ENCODE data around the gene ARFGEF2.

The ARFGEF2 gene

DNA sequence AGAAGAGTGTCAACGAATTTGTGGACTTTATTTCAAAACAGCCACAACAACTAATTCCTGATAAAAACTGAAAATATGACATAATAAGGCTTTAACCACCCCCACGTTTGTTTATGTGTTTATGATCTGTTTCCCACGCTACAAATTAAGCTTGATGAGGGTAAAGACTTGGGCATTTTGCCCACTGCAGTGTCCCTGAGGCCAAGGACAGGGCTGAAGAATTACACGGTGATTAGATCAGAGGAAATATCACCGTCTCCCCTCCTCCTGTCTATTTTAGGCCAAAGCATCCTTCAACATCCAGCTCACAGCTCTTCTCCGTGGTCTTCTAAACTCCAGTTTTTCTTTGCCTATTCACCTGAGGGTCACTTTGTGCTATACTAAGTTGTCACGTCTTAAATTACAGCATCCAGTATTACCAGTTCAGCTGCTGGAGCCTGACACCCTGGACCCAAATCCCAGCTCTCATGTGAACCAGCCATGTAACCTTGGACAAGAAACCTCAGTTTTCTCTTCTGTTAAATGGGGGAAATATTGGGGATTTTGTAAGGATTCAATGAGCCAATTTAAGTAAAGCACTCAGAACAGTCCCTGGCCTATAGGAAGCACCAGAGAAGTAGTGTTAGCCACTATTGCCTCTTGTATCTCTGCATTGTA is 15.2 kb upstream of the ARFGEF2 start:
- TF ChIP-seq, protein P1, sequence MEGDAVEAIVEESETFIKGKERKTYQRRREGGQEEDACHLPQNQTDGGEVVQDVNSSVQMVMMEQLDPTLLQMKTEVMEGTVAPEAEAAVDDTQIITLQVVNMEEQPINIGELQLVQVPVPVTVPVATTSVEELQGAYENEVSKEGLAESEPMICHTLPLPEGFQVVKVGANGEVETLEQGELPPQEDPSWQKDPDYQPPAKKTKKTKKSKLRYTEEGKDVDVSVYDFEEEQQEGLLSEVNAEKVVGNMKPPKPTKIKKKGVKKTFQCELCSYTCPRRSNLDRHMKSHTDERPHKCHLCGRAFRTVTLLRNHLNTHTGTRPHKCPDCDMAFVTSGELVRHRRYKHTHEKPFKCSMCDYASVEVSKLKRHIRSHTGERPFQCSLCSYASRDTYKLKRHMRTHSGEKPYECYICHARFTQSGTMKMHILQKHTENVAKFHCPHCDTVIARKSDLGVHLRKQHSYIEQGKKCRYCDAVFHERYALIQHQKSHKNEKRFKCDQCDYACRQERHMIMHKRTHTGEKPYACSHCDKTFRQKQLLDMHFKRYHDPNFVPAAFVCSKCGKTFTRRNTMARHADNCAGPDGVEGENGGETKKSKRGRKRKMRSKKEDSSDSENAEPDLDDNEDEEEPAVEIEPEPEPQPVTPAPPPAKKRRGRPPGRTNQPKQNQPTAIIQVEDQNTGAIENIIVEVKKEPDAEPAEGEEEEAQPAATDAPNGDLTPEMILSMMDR (IDR thresholded peaks at IDR 0.05; ENCODE audit: low read depth, low read length), result no peak
- DNase-seq (ENCODE audit: low read depth, low spot score), result no peak
- no peak overlapping the region for H3K4me3 ChIP-seq (ENCODE audit: low read depth, low read length)
- in situ Hi-C loops (cut with HindIII; ENCODE audit: low sequenced_read_pairs), result no loop called here

DNA sequence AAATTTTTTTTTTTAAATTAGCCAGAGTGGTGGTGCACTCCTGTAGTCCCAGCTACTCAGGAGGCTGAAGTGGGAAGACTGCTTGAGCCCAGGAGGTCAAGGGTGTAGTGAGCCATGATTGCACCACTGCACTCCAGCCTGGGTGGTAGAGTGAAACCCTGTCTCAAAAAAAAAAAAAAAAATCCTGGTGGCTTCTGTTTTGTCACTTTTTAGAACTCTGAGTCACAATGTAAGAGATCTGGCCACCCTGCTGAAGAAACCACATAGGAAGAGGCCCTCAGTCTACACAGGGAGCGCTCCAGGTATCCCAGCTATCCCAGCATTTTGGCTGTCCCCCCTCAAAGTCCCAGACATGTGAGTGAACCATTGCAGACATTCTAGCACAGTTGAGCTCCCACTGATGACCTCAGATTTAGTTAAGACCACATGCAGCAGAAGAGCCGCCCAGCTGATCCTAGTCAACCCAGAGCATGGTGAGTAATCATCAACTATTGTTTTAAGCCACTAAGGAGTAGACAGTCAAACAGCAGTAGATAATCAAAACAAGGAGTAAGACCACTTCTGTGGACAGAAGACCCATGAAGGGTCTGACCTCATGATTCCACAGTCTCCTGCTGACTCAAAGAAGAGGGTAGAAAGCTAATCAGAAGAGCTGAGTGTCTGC is 12.7 kb upstream of the ARFGEF2 start:
- TF ChIP-seq, protein P1 (IDR thresholded peaks at IDR 0.05; ENCODE audit: low read depth, low read length), result no peak
- DNase-seq (ENCODE audit: low read depth, low spot score), result peak; percentile 19
- H3K4me3 ChIP-seq (ENCODE audit: low read depth, low read length), result no peak overlapping the region
- in situ Hi-C loops (cut with HindIII; ENCODE audit: low sequenced_read_pairs), result no loop called here

DNA sequence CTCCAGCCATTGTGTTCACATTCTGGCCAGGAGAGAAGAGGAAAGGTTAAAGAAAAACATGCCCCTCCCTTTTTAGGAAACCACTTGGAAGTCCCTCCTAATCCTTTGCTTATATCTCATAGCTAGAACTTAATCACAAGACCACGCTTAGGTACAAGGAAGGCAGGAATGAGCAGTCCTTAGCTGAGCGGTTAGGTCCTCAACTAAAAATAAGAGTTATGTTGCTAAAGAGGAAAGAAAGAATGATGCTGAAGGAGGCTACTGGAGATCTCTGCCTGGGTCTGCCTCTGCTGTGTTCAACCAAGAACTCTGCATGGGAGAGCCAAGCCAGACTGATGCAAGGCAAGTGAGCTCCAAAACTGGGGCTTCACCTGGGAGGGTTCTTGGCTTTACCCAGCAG is 11.6 kb upstream of the ARFGEF2 start:
- no peak for DNase-seq (ENCODE audit: low read depth, low spot score)
- in situ Hi-C loops (cut with HindIII; ENCODE audit: low sequenced_read_pairs), result no loop called here
- no peak overlapping the region for H3K4me3 ChIP-seq (ENCODE audit: low read depth, low read length)
- TF ChIP-seq, protein P1 (IDR thresholded peaks at IDR 0.05; ENCODE audit: low read depth, low read length), result no peak

DNA sequence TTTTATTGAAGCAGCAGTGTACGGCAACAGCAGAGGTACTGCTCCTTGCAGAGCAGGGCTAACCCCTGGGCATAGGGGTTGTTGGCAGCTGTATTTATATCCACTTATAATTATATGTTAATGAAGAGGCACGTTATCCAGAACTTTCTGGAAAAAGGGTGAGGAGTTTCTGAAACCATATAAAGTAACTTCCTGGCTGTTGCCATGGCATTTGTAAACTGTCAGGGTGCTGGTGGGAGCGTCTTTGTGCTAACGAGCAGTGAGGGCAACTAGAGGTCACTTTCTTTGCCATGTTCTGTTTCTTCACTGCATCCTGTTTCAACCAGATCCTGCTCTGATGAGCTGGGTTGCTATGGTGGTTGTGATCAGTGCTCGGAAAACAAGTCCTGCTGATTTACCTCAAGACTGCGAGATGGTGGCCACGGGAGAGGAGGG is 11.1 kb upstream of the ARFGEF2 start:
- peak; percentile 45 for DNase-seq (ENCODE audit: low read depth, low spot score)
- in situ Hi-C loops (cut with HindIII; ENCODE audit: low sequenced_read_pairs), result no loop called here
- H3K4me3 ChIP-seq (ENCODE audit: low read depth, low read length), result no peak overlapping the region
- TF ChIP-seq, protein P1 (IDR thresholded peaks at IDR 0.05; ENCODE audit: low read depth, low read length), result no peak

DNA sequence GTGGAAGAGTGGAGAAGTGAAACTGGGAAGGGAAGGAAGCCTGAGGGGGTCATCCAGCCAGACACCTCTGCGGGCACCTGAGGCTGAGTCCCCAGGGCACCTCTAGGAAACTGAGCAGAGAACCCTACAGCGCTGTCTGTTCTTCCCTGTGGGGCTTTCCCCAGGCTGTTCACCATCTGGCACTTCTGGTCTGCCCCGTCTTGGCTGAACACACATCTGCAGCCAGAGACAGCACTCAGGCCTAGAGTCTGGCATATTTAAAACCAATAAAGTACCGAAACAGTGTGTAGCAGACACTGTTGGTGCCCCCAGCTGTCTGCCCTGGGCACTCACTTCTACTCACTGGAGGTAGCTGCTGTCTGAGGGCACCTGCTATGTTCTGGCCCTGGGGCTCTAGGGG is 9.4 kb upstream of the ARFGEF2 start:
- TF ChIP-seq, protein P1 (IDR thresholded peaks at IDR 0.05; ENCODE audit: low read depth, low read length), result no peak
- in situ Hi-C loops (cut with HindIII; ENCODE audit: low sequenced_read_pairs), result no loop called here
- DNase-seq (ENCODE audit: low read depth, low spot score), result no peak
- no peak overlapping the region for H3K4me3 ChIP-seq (ENCODE audit: low read depth, low read length)

DNA sequence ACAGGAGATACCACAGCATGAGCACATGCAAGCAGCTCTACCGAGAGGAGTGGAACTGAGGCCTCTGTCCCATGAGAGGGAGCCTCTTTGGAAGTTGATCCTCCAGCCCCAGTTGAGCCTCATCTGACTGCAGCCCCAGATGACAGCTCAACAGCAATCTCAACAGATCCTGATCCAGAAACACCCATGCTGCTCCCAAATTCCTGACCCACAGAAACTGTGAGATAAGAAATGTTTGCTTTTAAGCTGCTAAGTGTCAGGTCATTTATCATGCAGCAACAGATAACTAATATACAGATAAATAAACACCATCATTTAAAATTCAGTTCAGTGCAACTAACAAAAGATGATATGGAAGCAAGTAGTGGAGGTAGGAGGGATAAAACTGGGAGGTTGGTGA is 4.8 kb upstream of the ARFGEF2 start:
- H3K4me3 ChIP-seq (ENCODE audit: low read depth, low read length), result no peak overlapping the region
- in situ Hi-C loops (cut with HindIII; ENCODE audit: low sequenced_read_pairs), result no loop called here
- TF ChIP-seq, protein P1 (IDR thresholded peaks at IDR 0.05; ENCODE audit: low read depth, low read length), result no peak
- no peak for DNase-seq (ENCODE audit: low read depth, low spot score)
